CD14-positive monocyte (primary cell): Measurements from ENCODE around the gene AOPEP. TPM values are rescaled to one million over a fixed set of nuclear protein-coding genes. Genes with fewer than 3 reads are reported as not detected.

Source experiments
- DNase-seq, 3 donors: peaks; one replicate each; pipeline ENCODE4 v3.0.0-alpha.2; 2011 to 2022
- H2AFZ ChIP-seq: 2 replicates; pipeline ENCODE4 v1.6.0; 2012; ENCODE audit warnings: mild to moderate bottlenecking, low read depth, low read length, inconsistent platforms; ENCODE audit not compliant: insufficient read depth, poor library complexity, severe bottlenecking
- H3K27ac ChIP-seq, 2 donors: 1 replicate in 1 of 2; 2 replicates in 1 of 2; pipeline ENCODE4 v1.5.1; 2012 to 2013; ENCODE audit warnings: low read length in 2 of 2, control low read depth in 1 of 2, inconsistent platforms in 1 of 2, low read depth in 1 of 2, mild to moderate bottlenecking in 1 of 2
- H3K27me3 ChIP-seq, 2 donors: one replicate each; pipeline versions ENCODE4 v1.6.0 to v1.6.1; 2011 to 2013; ENCODE audit warnings: low read length in 2 of 2; ENCODE audit not compliant: control insufficient read depth in 2 of 2, insufficient read depth in 2 of 2
- H3K36me3 ChIP-seq, 2 donors: replicated peaks in 1 of 2; 1 replicate in 1 of 2; 2 replicates in 1 of 2; pipeline versions ENCODE4 v1.5.1 to v1.6.1; 2012 to 2013; ENCODE audit warnings: low read length in 2 of 2, control low read depth in 1 of 2, inconsistent platforms in 1 of 2, mild to moderate bottlenecking in 1 of 2; ENCODE audit not compliant: insufficient read depth in 2 of 2, control insufficient read depth in 1 of 2
- H3K4me1 ChIP-seq, 2 donors: 1 replicate in 1 of 2; 2 replicates in 1 of 2; pipeline versions ENCODE4 v1.5.1 to v1.6.1; 2012 to 2013; ENCODE audit warnings: low read length in 2 of 2, control low read depth in 1 of 2, inconsistent platforms in 1 of 2, mild to moderate bottlenecking in 1 of 2, moderate library complexity in 1 of 2; ENCODE audit not compliant: insufficient read depth in 2 of 2, control insufficient read depth in 1 of 2
- H3K4me2 ChIP-seq: replicated peaks from 2 replicates; pipeline ENCODE3; 2012; ENCODE audit warnings: low read length, moderate library complexity, mild to moderate bottlenecking; ENCODE audit not compliant: poor library complexity, severe bottlenecking; ENCODE audit errors: extremely low read depth
- H3K4me3 ChIP-seq, 3 experiments: fragments of 200-600 bp in 1 of 3; sonication (generic) in 1 of 3; replicated peaks in 1 of 3; 1 replicate in 2 of 3; 2 replicates in 1 of 3; pipeline ENCODE4 v1.5.1; 2011 to 2013; ENCODE audit warnings: low read length in 3 of 3, mild to moderate bottlenecking in 3 of 3, control low read depth in 2 of 3, low read depth in 2 of 3, inconsistent platforms in 1 of 3, moderate library complexity in 1 of 3
- H3K79me2 ChIP-seq: 2 replicates; pipeline ENCODE4 v1.6.0; 2012; ENCODE audit warnings: mild to moderate bottlenecking, control low read depth, inconsistent platforms, low read length, moderate library complexity; ENCODE audit not compliant: insufficient read depth
- H3K9ac ChIP-seq: 2 replicates; pipeline ENCODE4 v1.6.0; 2017; ENCODE audit warnings: low read length, mild to moderate bottlenecking; ENCODE audit not compliant: insufficient read depth, poor library complexity, severe bottlenecking
- H3K9me3 ChIP-seq, 2 donors: replicated peaks in 1 of 2; 1 replicate in 1 of 2; 2 replicates in 1 of 2; pipeline versions ENCODE4 v1.5.1 to v1.6.1; 2012 to 2013; ENCODE audit warnings: low read length in 2 of 2, control low read depth in 1 of 2; ENCODE audit not compliant: control insufficient read depth in 1 of 2, insufficient read depth in 1 of 2
- H4K20me1 ChIP-seq: 2 replicates; pipeline ENCODE4 v1.6.0; 2012; ENCODE audit warnings: mild to moderate bottlenecking, low read length, control low read depth, moderate library complexity; ENCODE audit not compliant: insufficient read depth
- H3K27ac Mint-ChIP-seq, 7 donors: one replicate each; pipeline ENCODE4 v1.8.0; 2020; ENCODE audit warnings: mild to moderate bottlenecking in 7 of 7, mixed read lengths in 7 of 7, moderate library complexity in 6 of 7, inconsistent platforms in 2 of 7
- H3K27me3 Mint-ChIP-seq, 3 donors: one replicate each; pipeline ENCODE4 v1.8.0; 2021 to 2022; ENCODE audit warnings: low read depth in 3 of 3, mild to moderate bottlenecking in 3 of 3, mixed read lengths in 3 of 3, moderate library complexity in 3 of 3, inconsistent platforms in 1 of 3
- H3K36me3 Mint-ChIP-seq, 2 donors: one replicate each; pipeline ENCODE4 v1.8.0; 2020; ENCODE audit warnings: mixed read lengths in 2 of 2, inconsistent platforms in 1 of 2, mild to moderate bottlenecking in 1 of 2
- H3K4me1 Mint-ChIP-seq: one replicate; pipeline ENCODE4 v1.8.0; 2020; ENCODE audit warnings: mild to moderate bottlenecking, mixed read lengths
- H3K4me3 Mint-ChIP-seq, 2 donors: one replicate each; pipeline ENCODE4 v1.8.0; 2020; ENCODE audit warnings: mild to moderate bottlenecking in 2 of 2, mixed read lengths in 2 of 2, moderate library complexity in 1 of 2
- H3K9me3 Mint-ChIP-seq, 7 donors: one replicate each; pipeline ENCODE4 v1.8.0; 2020 to 2022; ENCODE audit warnings: mixed read lengths in 7 of 7, mild to moderate bottlenecking in 6 of 7, moderate library complexity in 6 of 7, inconsistent platforms in 2 of 7
- WGBS: methylation state at CpG from one replicate; pipeline ENCODE4 v1.1.5; 2013; ENCODE audit warnings: missing lambda C conversion rate; ENCODE audit not compliant: insufficient coverage; 5-methylcytosine and 5-hydroxymethylcytosine counted together
- intact Hi-C, 2 donors: fragments of 100-400 bp; cut with micrococcal nuclease; formaldehyde crosslinking; loops; one replicate each; pipeline versions ENCODE4 v1.15.0 to v1.15.1; 2023
- polyA plus RNA-seq, 3 donors: library from polyadenylated mRNA; depleted of rRNA in 1 of 3; unstranded in 2 of 3; stranded (reverse) in 1 of 3; fragments of 300-500 nt in 2 of 3; fragments of >200 nt in 1 of 3; fragmentation: Illumina TruSeq in 2 of 3; gene quantifications; 1 replicate in 2 of 3; 2 replicates in 1 of 3; pipeline ENCODE4 v1.2.3, GENCODE V29; 2012 to 2021
- TF ChIP-seq, protein P1 (sequence below): fragments of 200-600 bp; IDR thresholded peaks from one replicate; pipeline ENCODE4 v1.8.0; 2022; ENCODE audit warnings: antibody characterized with exemption, mild to moderate bottlenecking

The AOPEP gene
- polyA plus RNA-seq, 3 donors, result 3.0 to 4.1 (median 3.1) TPM

GRCh38 chr9:94788570-94789105 lies 62.1 kb downstream of the AOPEP start:
- peaks cover 0 to 2% (median 0%) of the 10 kb centered on the region in 7 donors for H3K9me3 Mint-ChIP-seq
- H3K4me3 Mint-ChIP-seq, result no peak overlapping the region
- Histone ChIP-seq H3K9ac (no peak overlapping the region), H3K27ac (no peak overlapping the region), H3K36me3 (no peaks in the 10 kb centered on the region), H3K27me3 (no peaks in the 10 kb centered on the region), H2AFZ (no peak overlapping the region), H3K9me3 (no peaks in the 10 kb centered on the region), H4K20me1 (no peaks in the 10 kb centered on the region), H3K4me3 (no peak overlapping the region), H3K4me1 (no peaks in the 10 kb centered on the region), H3K79me2 (no peaks in the 10 kb centered on the region), H3K4me2 (no peak overlapping the region)
- intact Hi-C loops, result no loop called here
- peaks cover 10 to 19% of the 10 kb centered on the region in 2 donors for H3K36me3 Mint-ChIP-seq
- peaks cover 0 to 2% (median 0%) of the 10 kb centered on the region in 3 donors for H3K27me3 Mint-ChIP-seq
- DNase-seq, result no peak
- H3K4me1 Mint-ChIP-seq, result peaks cover 2% of the 10 kb centered on the region
- TF ChIP-seq, protein P1, sequence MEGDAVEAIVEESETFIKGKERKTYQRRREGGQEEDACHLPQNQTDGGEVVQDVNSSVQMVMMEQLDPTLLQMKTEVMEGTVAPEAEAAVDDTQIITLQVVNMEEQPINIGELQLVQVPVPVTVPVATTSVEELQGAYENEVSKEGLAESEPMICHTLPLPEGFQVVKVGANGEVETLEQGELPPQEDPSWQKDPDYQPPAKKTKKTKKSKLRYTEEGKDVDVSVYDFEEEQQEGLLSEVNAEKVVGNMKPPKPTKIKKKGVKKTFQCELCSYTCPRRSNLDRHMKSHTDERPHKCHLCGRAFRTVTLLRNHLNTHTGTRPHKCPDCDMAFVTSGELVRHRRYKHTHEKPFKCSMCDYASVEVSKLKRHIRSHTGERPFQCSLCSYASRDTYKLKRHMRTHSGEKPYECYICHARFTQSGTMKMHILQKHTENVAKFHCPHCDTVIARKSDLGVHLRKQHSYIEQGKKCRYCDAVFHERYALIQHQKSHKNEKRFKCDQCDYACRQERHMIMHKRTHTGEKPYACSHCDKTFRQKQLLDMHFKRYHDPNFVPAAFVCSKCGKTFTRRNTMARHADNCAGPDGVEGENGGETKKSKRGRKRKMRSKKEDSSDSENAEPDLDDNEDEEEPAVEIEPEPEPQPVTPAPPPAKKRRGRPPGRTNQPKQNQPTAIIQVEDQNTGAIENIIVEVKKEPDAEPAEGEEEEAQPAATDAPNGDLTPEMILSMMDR, result no peak
- H3K27ac Mint-ChIP-seq, result no peak overlapping the region

DNA sequence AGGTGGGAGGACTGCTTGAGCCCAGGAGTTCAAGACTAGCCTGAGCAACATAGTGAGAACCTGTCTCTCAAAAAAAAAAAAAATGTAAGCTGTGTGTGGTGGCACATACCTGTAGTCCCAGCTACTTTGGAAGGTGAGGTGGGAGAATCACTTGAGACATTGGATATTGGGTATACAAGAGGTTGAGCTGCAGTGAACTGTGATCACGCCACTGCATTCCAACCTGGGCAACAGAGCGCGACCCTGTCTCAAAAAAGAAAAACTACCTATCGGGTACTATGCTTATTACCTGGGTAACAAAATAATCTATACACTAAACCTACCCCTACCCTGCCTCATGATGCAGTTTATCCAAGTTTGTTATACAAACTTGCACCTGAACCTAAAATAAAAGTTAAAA lies 64.9 kb downstream of the AOPEP start:
- Histone ChIP-seq H3K27me3 (no peaks in the 10 kb centered on the region), H3K4me2 (no peak overlapping the region), H3K27ac (no peak overlapping the region), H3K79me2 (no peaks in the 10 kb centered on the region), H2AFZ (no peak overlapping the region), H3K36me3 (peaks cover 0 to 5% of the 10 kb centered on the region in 2 donors), H4K20me1 (no peaks in the 10 kb centered on the region), H3K4me3 (no peak overlapping the region), H3K9ac (no peak overlapping the region), H3K4me1 (peaks cover 9 to 15% of the 10 kb centered on the region in 2 donors), H3K9me3 (no peaks in the 10 kb centered on the region)
- Mint-ChIP-seq H3K4me3 (no peak overlapping the region), H3K9me3 (peaks cover 0 to 2% (median 0%) of the 10 kb centered on the region in 7 donors), H3K36me3 (peaks cover 21 to 28% of the 10 kb centered on the region in 2 donors), H3K27me3 (peaks cover 0 to 2% (median 2%) of the 10 kb centered on the region in 3 donors), H3K4me1 (peaks cover 21% of the 10 kb centered on the region), H3K27ac (no peak overlapping the region)
- WGBS, result no CpG with 5 or more reads among the region's 4 CpGs
- intact Hi-C loops, result no loop called here
- DNase-seq, result no peak
- TF ChIP-seq, protein P1, result no peak
